HEK293 (cell line): ENCODE measurements around the gene TREX2.

Source experiments
- CTCF ChIA-PET: fragments of 350-600 bp; formaldehyde crosslinking; extraction: SDS; loops from one replicate; lab custom pipeline; 2021; ENCODE audit warnings: antibody characterized with exemption; lab: Yijun Ruan, JAX
- POLR2A ChIA-PET: fragments of 300-600 bp; formaldehyde crosslinking; extraction: SDS; loops from one replicate; lab custom pipeline; 2020; ENCODE audit warnings: antibody characterized with exemption, inconsistent platforms; lab: Yijun Ruan, JAX
- H3K27ac ChIP-seq: fragments of 200-500 bp; sonication (Bioruptor generic); 2 replicates; pipeline ENCODE4 v1.5.1; 2014; ENCODE audit warnings: low read depth, low read length, control low read depth, inconsistent platforms; ENCODE audit errors: extremely low read depth
- H3K36me3 ChIP-seq, 2 experiments: fragments of 200-500 bp in 1 of 2; sonication (Bioruptor generic) in 1 of 2; 1 replicate in 1 of 2; 2 replicates in 1 of 2; pipeline ENCODE4 v1.5.1; 2014 to 2017; ENCODE audit warnings: inconsistent platforms in 2 of 2, low read length in 2 of 2; ENCODE audit not compliant: control insufficient read depth in 2 of 2, insufficient read depth in 1 of 2
- H3K4me1 ChIP-seq: fragments of 200-500 bp; sonication (Bioruptor generic); 2 replicates; pipeline ENCODE4 v1.5.1; 2014; ENCODE audit warnings: mild to moderate bottlenecking, low read length, inconsistent platforms; ENCODE audit not compliant: control insufficient read depth, insufficient read depth
- H3K4me3 ChIP-seq: 2 replicates; pipeline ENCODE4 v1.5.1; 2011; ENCODE audit warnings: low read depth, mild to moderate bottlenecking, control low read depth, low read length, moderate library complexity
- H3K9me3 ChIP-seq: fragments of 200-500 bp; sonication (Bioruptor generic); 2 replicates; pipeline ENCODE4 v1.5.1; 2014; ENCODE audit warnings: low read depth, low read length, inconsistent platforms; ENCODE audit not compliant: control insufficient read depth, insufficient read depth
- BCL6B ChIP-seq: fragments of 450-650 bp; formaldehyde crosslinking; IDR thresholded peaks from 2 replicates; pipeline ENCODE4 v1.5.1; 2017; ENCODE audit warnings: missing biosample characterization, missing genetic modification characterization
- GLIS1 ChIP-seq: fragments of 450-650 bp; formaldehyde crosslinking; IDR thresholded peaks from 2 replicates; pipeline ENCODE4 v1.5.1; 2016; ENCODE audit warnings: missing biosample characterization, missing genetic modification characterization
- KLF17 ChIP-seq: fragments of 450-650 bp; formaldehyde crosslinking; IDR thresholded peaks from 2 replicates; pipeline ENCODE4 v1.5.1; 2016; ENCODE audit warnings: missing biosample characterization, missing genetic modification characterization
- SCRT1 ChIP-seq: fragments of 450-650 bp; formaldehyde crosslinking; IDR thresholded peaks from 2 replicates; pipeline ENCODE4 v1.5.1; 2016; ENCODE audit warnings: missing biosample characterization, missing genetic modification characterization, borderline replicate concordance
- ZBTB11 ChIP-seq: fragments of 450-650 bp; formaldehyde crosslinking; conservative IDR thresholded peaks from 2 replicates; pipeline ENCODE4 v1.5.1; 2016; ENCODE audit warnings: low read depth, missing biosample characterization, missing genetic modification characterization
- ZFP69B ChIP-seq: fragments of 450-650 bp; formaldehyde crosslinking; IDR thresholded peaks from 2 replicates; pipeline ENCODE4 v1.5.1; 2016; ENCODE audit warnings: missing biosample characterization, missing genetic modification characterization
- ZNF133 ChIP-seq: fragments of 450-650 bp; formaldehyde crosslinking; IDR thresholded peaks from 2 replicates; pipeline ENCODE4 v1.5.1; 2016; ENCODE audit warnings: missing biosample characterization, missing genetic modification characterization
- ZNF157 ChIP-seq: fragments of 450-650 bp; formaldehyde crosslinking; IDR thresholded peaks from 2 replicates; pipeline ENCODE4 v1.5.1; 2016; ENCODE audit warnings: missing biosample characterization, missing genetic modification characterization
- ZNF223 ChIP-seq: fragments of 450-650 bp; formaldehyde crosslinking; IDR thresholded peaks from 2 replicates; pipeline ENCODE4 v1.5.1; 2016; ENCODE audit warnings: missing biosample characterization, missing genetic modification characterization
- ZNF239 ChIP-seq: fragments of 450-650 bp; formaldehyde crosslinking; IDR thresholded peaks from 2 replicates; pipeline ENCODE4 v1.5.1; 2016; ENCODE audit warnings: missing biosample characterization, missing genetic modification characterization
- ZNF274 ChIP-seq, 2 experiments: fragments of 200-500 bp in 1 of 2; fragments of 450-650 bp in 1 of 2; sonication (Bioruptor generic) in 1 of 2; formaldehyde crosslinking in 1 of 2; IDR thresholded peaks; 2 replicates each; pipeline versions ENCODE4 v1.5.1 to v1.6.1; 2014 to 2016; ENCODE audit warnings: borderline replicate concordance in 1 of 2, inconsistent platforms in 1 of 2, low read length in 1 of 2, missing biosample characterization in 1 of 2, missing genetic modification characterization in 1 of 2
- ZNF362 ChIP-seq: fragments of 450-650 bp; formaldehyde crosslinking; IDR thresholded peaks from 2 replicates; pipeline ENCODE4 v1.5.1; 2016; ENCODE audit warnings: missing biosample characterization, missing genetic modification characterization
- ZNF488 ChIP-seq: fragments of 450-650 bp; formaldehyde crosslinking; IDR thresholded peaks from 2 replicates; pipeline ENCODE4 v1.5.1; 2016; ENCODE audit warnings: missing biosample characterization, missing genetic modification characterization
- ZNF501 ChIP-seq: fragments of 450-650 bp; formaldehyde crosslinking; IDR thresholded peaks from 2 replicates; pipeline ENCODE4 v1.5.1; 2016; ENCODE audit warnings: missing biosample characterization, missing genetic modification characterization
- ZNF510 ChIP-seq: fragments of 450-650 bp; formaldehyde crosslinking; IDR thresholded peaks from 2 replicates; pipeline ENCODE4 v1.5.1; 2018; ENCODE audit warnings: mild to moderate bottlenecking, missing genetic modification characterization, missing biosample characterization; ENCODE audit not compliant: insufficient replicate concordance
- ZNF549 ChIP-seq: fragments of 450-650 bp; IDR thresholded peaks from 2 replicates; pipeline ENCODE4 v1.5.1; 2018; ENCODE audit warnings: missing biosample characterization, missing genetic modification characterization, mild to moderate bottlenecking, inconsistent platforms, moderate library complexity
- ZNF610 ChIP-seq: fragments of 450-650 bp; formaldehyde crosslinking; IDR thresholded peaks from 2 replicates; pipeline ENCODE4 v1.5.1; 2016; ENCODE audit warnings: missing biosample characterization, missing genetic modification characterization, borderline replicate concordance
- ZNF639 ChIP-seq: fragments of 450-650 bp; formaldehyde crosslinking; IDR thresholded peaks from 2 replicates; pipeline ENCODE4 v1.5.1; 2016; ENCODE audit warnings: missing biosample characterization, missing genetic modification characterization
- ZNF677 ChIP-seq: fragments of 450-650 bp; IDR thresholded peaks from 2 replicates; pipeline ENCODE4 v1.5.0; 2018; ENCODE audit warnings: missing biosample characterization, mild to moderate bottlenecking, missing genetic modification characterization, moderate library complexity
- ZNF707 ChIP-seq: fragments of 450-650 bp; formaldehyde crosslinking; IDR thresholded peaks from 2 replicates; pipeline ENCODE4 v1.5.1; 2016; ENCODE audit warnings: missing biosample characterization, missing genetic modification characterization
- ZNF76 ChIP-seq: fragments of 450-650 bp; formaldehyde crosslinking; IDR thresholded peaks from 2 replicates; pipeline ENCODE4; 2016; ENCODE audit warnings: low read depth, missing biosample characterization, missing genetic modification characterization, borderline replicate concordance
- ZSCAN23 ChIP-seq: fragments of 450-650 bp; formaldehyde crosslinking; IDR thresholded peaks from 2 replicates; pipeline ENCODE4 v1.5.1; 2016; ENCODE audit warnings: missing biosample characterization, missing genetic modification characterization

Gene TREX2

GRCh38 chrX:153397256-153397960 is 48.4 kb downstream of the TREX2 start:
- no peak for TF ChIP-seq ZNF157 (tag by site-specific recombination)
- TF ChIP-seq ZNF239 (tag by site-specific recombination), result no peak
- TF ChIP-seq ZNF510, result no peak
- TF ChIP-seq ZNF274 (IDR thresholded peaks at IDR 0.05; ENCODE audit: low read length), result no peak
- no peak for TF ChIP-seq ZNF274 (tag by site-specific recombination; IDR thresholded peaks at IDR 0.05; ENCODE audit: borderline replicate concordance)
- TF ChIP-seq BCL6B (tag by site-specific recombination), result no peak
- TF ChIP-seq ZNF610 (tag by site-specific recombination), result no peak
- no peak for TF ChIP-seq ZNF76
- TF ChIP-seq ZNF677, result no peak
- no peak for TF ChIP-seq ZNF501 (tag by site-specific recombination)
- TF ChIP-seq ZNF223 (tag by site-specific recombination), result no peak
- no peak for TF ChIP-seq ZFP69B
- TF ChIP-seq KLF17 (tag by site-specific recombination), result no peak
- TF ChIP-seq ZNF133, result no peak
- TF ChIP-seq ZNF488, result no peak
- no peaks in the 10 kb centered on the region for H3K4me1 ChIP-seq
- POLR2A ChIA-PET, result no interaction called here
- CTCF ChIA-PET, result interaction anchor here (0.6 to 1.2 kb wide), 4 partner anchors 10 to 1395 kb away, joined by 3 read pairs; no protein-coding TSS in a partner anchor
- no peaks in the 10 kb centered on the region for H3K9me3 ChIP-seq
- no peak overlapping the region for H3K27ac ChIP-seq
- H3K4me3 ChIP-seq, result no peak overlapping the region
- H3K36me3 ChIP-seq, result no peaks in the 10 kb centered on the region

GRCh38 chrX:153396320-153397195 is 49.3 kb downstream of the TREX2 start:
- no peak overlapping the region for H3K4me3 ChIP-seq
- POLR2A ChIA-PET, result no interaction called here
- no peaks in the 10 kb centered on the region for H3K9me3 ChIP-seq
- TF ChIP-seq ZNF549 (tag by site-specific recombination), result no peak
- no peak for TF ChIP-seq ZSCAN23 (tag by site-specific recombination)
- no peak for TF ChIP-seq ZNF362 (tag by site-specific recombination)
- no peak for TF ChIP-seq SCRT1 (tag by site-specific recombination)
- no peak for TF ChIP-seq ZNF274 (IDR thresholded peaks at IDR 0.05; ENCODE audit: low read length)
- no peak for TF ChIP-seq ZNF274 (tag by site-specific recombination; IDR thresholded peaks at IDR 0.05; ENCODE audit: borderline replicate concordance)
- TF ChIP-seq ZBTB11 (tag by site-specific recombination), result no peak
- TF ChIP-seq ZNF707, result no peak
- TF ChIP-seq KLF17 (tag by site-specific recombination), result no peak
- no peak for TF ChIP-seq GLIS1
- no peak for TF ChIP-seq ZNF639 (tag by site-specific recombination)

More at GRCh38 chrX:153396320-153397195, 49.3 kb downstream of the TREX2 start:
- CTCF ChIA-PET, result interaction anchor here (0.6 kb wide), 1 partner anchor 1396 kb away, joined by 3 read pairs; no protein-coding TSS in a partner anchor
- H3K4me1 ChIP-seq, result no peaks in the 10 kb centered on the region
- H3K36me3 ChIP-seq, result no peaks in the 10 kb centered on the region
- H3K27ac ChIP-seq, result no peak overlapping the region
